Measurements from ENCODE around the gene MANSC1. TPM values are rescaled to one million over a fixed set of nuclear protein-coding genes. Genes with fewer than 3 reads are reported as not detected.

Gene MANSC1
- total RNA-seq, 4 donors from 2014 or later: 6.6 to 25.3 (median 19.4) TPM

DNA sequence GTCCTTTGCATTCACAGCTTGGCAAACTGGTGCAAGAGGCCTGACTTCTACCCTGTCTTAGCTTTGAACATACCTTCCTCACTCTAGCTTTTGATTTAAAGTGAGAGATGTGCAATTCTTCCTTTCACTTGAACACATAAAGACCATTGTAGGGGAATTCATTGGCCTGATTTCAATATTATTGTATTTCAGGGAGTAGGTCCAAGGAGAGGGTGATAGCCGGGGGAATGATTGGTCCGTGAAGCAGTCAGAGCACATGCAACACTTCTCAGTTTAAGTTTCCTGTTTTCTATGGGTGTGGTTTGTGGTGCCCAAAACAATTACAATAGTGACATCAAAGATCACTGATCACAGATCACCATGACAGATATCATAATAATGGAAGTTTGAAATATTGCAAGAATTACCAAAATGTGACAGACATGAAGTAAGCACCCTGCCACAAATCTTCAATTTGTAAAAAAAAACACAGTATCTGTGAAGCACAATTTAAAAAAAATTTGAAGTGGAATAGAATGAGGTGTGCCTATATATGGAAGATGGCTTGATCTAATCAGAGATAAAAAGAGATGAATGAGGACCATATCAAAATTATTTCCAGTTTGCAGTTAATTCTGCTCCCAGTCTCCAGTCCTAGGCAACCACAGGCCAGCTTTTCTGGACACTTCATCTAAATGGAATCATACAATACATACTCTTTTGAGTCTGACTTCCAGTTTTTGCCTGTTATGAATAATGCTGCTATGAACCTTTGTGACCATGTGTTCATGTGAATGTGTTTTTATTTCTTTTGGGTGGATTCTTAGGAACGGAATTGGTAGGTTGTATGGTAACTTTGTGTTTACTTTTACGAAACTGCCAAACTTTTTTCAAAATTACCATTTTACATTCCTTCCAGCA, 30.0 kb upstream of the MANSC1 start:
- Histone ChIP-seq H3K27me3 (no peaks in the 10 kb centered on the region), H3K9me3 (no peaks in the 10 kb centered on the region), H3K27ac (peak overlapping the region in 3 of 4 donors; percentile 2 to 69 (median 44)), H3K4me3 (no peak overlapping the region), H3K4me1 (peaks cover 4 to 33% (median 11%) of the 10 kb centered on the region in 4 donors), H3K36me3 (no peaks in the 10 kb centered on the region)
- intact Hi-C loops (cut with DNase I; ENCODE audit: low total_unique reads): loop anchor here (5.0 kb wide), 1 partner anchor 182 kb away; the partner anchor contains the start of gene DUSP16
- TF ChIP-seq EP300 (IDR thresholded peaks at IDR 0.05; ENCODE audit: low read depth) (no peak), CTCF (IDR thresholded peaks at IDR 0.05) (no peak), POLR2AphosphoS5 (IDR thresholded peaks at IDR 0.05) (no peak), POLR2A (IDR thresholded peaks at IDR 0.05) (no peak)
- DNase-seq: no peak
- WGBS, 2 donors (ENCODE audit: low coverage in 1 of 2): 62 to 64% methylated on average over 4 of the region's 4 CpGs
- in situ Hi-C loops (cut with MboI; ENCODE audit: low pct_ligation_motif_present in 1 of 4, low pct_unique_long_range_greater_than_20kb in 1 of 4, low sequenced_read_pairs in 3 of 4): loop anchor here in 3 of 4 donors (10.0 to 25.0 kb wide), 4 partner anchors 182 to 332 kb away; partner anchors contain the start of genes DUSP16 (in 2 of the 3) and CDKN1B (in 1 of the 3)

DNA sequence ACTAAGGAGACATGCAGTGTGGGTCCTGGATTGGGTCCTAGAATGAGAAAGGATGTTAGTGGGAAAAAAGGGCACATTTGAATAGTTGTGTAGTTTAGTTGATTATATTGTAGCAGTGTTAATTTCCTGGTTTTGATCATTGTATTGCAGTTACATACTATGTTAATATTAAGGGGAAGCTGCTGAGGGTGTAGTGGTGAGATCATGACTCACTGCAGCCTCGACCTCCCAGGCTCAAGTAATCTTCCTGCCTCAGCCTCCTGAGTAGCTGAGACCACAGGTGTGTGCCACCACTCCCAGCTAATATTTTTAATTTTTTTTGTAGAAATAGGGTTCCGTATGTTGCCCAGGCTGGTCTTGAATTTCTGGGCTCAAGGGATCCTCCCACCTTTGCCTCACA, 28.6 kb upstream of the MANSC1 start:
- peak overlapping the region in 1 of 4 donors; percentile 69 for H3K27ac ChIP-seq
- in situ Hi-C loops (cut with MboI; ENCODE audit: low pct_ligation_motif_present in 1 of 4, low pct_unique_long_range_greater_than_20kb in 1 of 4, low sequenced_read_pairs in 3 of 4): loop anchor here in 3 of 4 donors (10.0 to 25.0 kb wide), 4 partner anchors 184 to 334 kb away; partner anchors contain the start of genes DUSP16 (in 2 of the 3) and CDKN1B (in 1 of the 3)
- intact Hi-C loops (cut with DNase I; ENCODE audit: low total_unique reads): loop anchor here (5.0 kb wide), 1 partner anchor 184 kb away; the partner anchor contains the start of gene DUSP16
- no peak overlapping the region for H3K4me3 ChIP-seq
- H3K36me3 ChIP-seq: no peaks in the 10 kb centered on the region
- H3K27me3 ChIP-seq: no peaks in the 10 kb centered on the region
- WGBS, 2 donors (ENCODE audit: low coverage in 1 of 2): 63 to 77% methylated on average over 1 to 2 of the region's 2 CpGs
- TF ChIP-seq POLR2A (IDR thresholded peaks at IDR 0.05) (no peak), CTCF (IDR thresholded peaks at IDR 0.05) (no peak), POLR2AphosphoS5 (IDR thresholded peaks at IDR 0.05) (no peak), EP300 (IDR thresholded peaks at IDR 0.05; ENCODE audit: low read depth) (no peak)
- H3K4me1 ChIP-seq: peaks cover 4 to 24% (median 7%) of the 10 kb centered on the region in 4 donors
- DNase-seq: no peak
- no peaks in the 10 kb centered on the region for H3K9me3 ChIP-seq

- Histone ChIP-seq H3K4me3 (no peak overlapping the region), H3K27me3 (no peaks in the 10 kb centered on the region), H3K36me3 (no peaks in the 10 kb centered on the region), H3K27ac (peak overlapping the region in 1 of 4 donors; percentile 2), H3K4me1 (peaks cover 4 to 38% (median 11%) of the 10 kb centered on the region in 4 donors), H3K9me3 (no peaks in the 10 kb centered on the region)
- TF ChIP-seq CTCF (IDR thresholded peaks at IDR 0.05) (peak; percentile 70 to 88 (median 74)), POLR2A (IDR thresholded peaks at IDR 0.05) (no peak)
- DNase-seq: no peak
- 70 to 75% methylated on average over 10 to 12 of the region's 12 CpGs for WGBS, 2 donors (ENCODE audit: low coverage in 1 of 2)
- intact Hi-C loops (cut with DNase I; ENCODE audit: low total_unique reads) (loop anchor here (1.0 to 5.0 kb wide), 2 partner anchors 16 to 185 kb away; partner anchors contain the start of gene DUSP16), in situ Hi-C loops (cut with MboI; ENCODE audit: low pct_ligation_motif_present in 1 of 4, low pct_unique_long_range_greater_than_20kb in 1 of 4, low sequenced_read_pairs in 3 of 4) (loop anchor here in 3 of 4 donors (10.0 to 25.0 kb wide), 4 partner anchors 185 to 335 kb away; partner anchors contain the start of genes DUSP16 (in 2 of the 3) and CDKN1B (in 1 of the 3))
Measured at GRCh38 chr12:12376646-12377448, 26.8 kb upstream of the MANSC1 start.
